HG02623 (cell line): ENCODE data around the gene ATPAF1.
"Not testable (repeated sequence)": the region's sequence is repeated elsewhere in the genome, so short reads cannot be mapped to it uniquely, and the experiment has no call there.

Experiments used
- ATAC-seq: cut with Tn5 transposase; IDR thresholded peaks from one replicate; pipeline ENCODE4 v1.9.1; 2021; ENCODE audit warnings: moderate library complexity; ENCODE audit not compliant: unreplicated experiment

Gene ATPAF1, protein sequence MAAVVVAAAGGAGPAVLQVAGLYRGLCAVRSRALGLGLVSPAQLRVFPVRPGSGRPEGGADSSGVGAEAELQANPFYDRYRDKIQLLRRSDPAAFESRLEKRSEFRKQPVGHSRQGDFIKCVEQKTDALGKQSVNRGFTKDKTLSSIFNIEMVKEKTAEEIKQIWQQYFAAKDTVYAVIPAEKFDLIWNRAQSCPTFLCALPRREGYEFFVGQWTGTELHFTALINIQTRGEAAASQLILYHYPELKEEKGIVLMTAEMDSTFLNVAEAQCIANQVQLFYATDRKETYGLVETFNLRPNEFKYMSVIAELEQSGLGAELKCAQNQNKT

DNA sequence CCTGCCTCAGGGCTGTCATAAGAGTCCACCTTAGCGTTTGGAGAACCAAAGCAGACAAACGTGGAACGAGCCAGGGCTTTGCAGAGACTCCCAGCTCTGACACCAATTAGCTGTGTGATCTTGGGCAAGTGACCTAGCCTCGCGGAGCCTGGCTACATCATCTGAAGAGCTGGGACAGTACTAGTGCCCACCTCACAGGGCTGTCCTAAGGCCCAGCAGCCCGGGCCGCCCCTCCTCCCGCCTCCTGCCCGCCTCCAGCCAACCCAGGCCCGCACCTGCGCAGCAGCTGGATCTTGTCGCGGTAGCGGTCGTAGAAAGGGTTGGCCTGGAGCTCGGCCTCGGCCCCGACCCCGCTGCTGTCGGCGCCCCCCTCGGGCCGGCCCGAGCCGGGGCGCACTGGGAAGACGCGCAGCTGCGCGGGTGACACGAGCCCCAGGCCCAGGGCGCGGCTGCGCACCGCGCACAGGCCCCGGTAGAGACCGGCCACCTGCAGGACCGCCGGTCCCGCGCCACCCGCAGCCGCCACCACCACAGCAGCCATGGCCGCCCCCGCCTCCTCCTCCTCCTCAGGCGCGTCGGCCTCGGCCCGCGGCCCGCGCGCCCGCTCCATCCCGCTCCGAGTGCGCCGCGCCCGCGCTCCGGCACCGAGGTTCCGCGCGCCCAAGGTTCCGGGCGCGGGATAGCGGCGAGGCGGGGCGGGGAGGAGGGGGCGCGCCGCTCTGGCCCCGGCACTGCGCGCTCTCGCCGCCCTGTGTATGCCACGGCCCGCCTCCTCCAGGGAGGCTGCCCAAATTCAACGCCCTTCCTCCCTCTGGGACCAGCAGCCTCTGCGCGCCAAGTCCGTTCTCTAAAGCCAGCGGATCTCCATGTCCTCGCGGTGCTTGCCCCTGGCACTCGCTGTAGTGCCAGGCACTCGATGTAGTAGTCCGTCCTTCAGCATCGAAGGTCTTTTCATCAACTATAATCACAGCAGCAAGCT lies at the start of gene ATPAF1:
ATPAF1 (minus strand) TSS at position 583 of the 979 bp plus-strand sequence; CDS start at position 541, 42 bp downstream.
- peak; percentile 74 for ATAC-seq

DNA sequence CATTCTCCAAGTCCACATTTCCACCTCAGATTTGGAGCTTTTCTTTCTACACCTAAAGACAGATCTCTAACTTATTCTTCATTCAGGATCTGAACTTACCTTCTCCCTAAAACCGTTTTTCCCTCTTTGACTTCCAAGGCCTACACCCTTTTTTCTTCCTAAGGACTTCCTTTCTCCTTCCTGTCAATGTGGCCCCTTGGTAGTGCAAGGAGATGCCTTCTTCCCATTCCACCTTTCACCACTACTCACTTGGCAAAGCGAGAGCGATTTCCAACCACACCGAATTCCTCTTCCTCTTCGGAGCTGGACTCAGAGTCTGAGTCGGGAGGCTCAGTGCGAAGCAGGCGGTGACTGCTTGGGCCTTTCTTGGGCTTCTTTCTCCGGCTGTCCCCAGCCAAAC lies 49.5 kb upstream of the ATPAF1 start:
- no peak for ATAC-seq

DNA sequence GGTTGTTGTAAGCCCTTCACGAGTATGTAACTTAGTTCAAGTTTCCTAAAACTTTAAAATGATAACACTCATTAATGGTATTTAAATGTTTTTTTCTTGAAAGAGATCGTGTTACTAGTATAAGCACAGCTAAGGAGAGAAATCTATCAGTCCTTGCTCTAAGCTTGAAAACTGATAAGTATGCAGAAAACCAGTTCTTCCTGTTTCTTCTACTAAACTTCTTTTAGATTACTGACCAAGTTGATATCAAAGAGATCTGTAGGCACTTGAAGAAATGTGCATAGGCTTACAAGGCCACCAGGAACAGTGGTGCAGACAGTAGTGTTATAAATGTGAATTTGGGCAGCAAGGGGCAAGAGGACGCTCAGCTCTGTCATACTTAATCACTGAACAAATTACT lies 46.8 kb upstream of the ATPAF1 start:
- no peak for ATAC-seq

DNA sequence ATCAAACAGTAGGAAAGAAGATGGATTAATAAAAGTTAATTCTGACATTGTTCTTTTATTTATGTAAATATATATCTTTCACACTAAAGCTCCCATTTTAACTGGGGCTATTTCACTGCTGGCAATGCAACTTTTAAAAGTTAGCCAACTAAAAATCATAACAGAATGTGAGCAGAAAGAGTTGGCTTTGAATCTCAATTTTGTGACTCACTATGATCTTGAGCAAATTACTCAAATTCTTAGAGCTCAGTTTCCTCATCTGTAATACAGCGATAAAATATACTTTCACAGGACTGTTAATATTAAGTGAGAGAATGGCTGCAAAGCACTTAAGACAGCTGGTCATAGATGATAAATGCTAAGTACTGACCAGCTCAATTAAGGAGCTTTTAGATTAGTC lies 40.0 kb upstream of the ATPAF1 start:
- ATAC-seq = no peak

DNA sequence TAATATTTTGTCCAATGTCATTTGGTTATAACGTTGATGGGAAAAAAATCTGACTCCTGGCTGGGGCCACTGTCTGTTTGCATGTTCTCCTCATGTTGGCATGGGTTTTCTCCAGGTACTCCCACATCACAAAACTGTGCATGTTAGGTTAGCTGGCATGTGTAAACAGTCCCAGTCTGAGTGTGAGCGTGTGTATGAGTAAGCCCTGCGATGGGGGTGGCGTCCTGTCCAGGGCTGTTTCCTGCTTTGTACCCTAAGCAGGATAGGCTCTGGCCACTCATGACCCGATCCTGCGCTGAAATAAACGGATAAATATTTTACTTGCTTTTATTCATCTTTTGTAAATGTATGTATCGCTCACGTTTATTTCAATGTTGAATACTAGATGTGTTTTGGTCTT lies 37.2 kb upstream of the ATPAF1 start:
- ATAC-seq = no peak

DNA sequence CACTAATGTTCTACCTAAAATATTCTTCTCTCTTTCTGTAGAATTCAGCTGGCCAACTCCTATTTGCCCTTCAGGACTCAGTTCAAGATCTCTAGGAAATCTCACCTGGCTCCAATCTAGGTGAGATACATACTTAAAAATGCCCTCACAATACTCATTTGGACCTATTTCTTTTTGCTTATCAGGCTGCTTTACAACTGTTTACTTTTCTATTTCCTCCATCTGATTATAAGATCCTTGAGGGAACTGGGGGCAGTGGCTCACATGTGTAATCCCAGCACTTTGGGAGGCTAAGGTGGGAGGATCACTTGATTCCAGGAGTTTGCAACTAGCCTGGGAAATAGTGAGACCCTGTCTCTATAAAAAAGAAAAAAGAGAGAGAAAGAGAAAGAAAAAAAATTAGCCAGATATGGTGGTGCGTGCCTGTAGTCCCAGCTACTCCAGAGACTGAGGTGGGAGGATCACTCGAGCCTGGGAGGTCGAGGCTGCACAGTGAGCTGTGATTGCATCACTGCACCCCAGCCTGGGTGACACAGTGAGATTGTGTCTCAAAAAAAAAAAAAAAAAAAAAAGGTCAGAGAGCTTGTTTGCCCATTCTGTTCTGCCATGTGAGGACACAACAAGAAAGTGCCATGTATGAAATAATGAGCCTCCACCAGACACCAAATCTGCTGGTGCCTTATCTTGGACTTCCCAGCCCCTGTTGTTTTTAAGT lies 35.9 kb upstream of the ATPAF1 start:
- no peak for ATAC-seq

DNA sequence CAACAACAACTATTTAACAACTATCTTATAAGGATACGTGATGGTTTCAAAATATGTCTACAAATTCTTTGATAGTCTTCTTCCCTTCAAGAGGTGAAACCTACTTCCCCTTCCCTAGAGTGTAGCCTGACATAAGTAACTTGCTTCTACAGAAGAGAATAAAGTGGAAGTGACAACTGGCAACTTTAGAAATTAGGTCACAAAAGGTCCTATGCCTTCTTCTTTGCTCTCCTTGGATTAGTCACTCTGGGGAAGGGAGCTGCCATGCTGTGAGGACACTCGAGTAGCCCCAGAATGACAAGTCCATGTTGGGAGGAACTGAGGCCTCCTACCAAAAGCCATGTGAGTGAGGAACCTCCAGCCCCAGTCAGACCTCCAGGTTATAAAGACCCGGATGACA lies 31.5 kb upstream of the ATPAF1 start:
- ATAC-seq = no peak

DNA sequence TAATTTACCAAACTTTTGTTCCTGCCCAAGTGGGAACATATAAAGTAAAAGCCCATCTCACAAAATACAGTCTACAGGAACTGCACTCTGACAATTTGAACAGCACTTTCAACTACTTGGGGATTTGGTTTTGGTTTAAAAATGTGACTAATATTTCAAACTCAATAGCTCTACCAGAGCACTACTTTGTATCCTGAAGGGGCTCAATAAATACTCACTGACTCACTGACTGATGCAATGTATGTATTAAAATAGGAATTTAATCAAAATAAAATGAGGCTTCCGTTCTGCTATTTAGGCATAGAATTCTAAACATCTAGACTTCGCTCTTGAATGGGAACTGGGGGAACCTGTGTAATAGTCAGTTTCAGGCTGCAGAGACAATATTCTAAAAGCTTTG lies 28.9 kb upstream of the ATPAF1 start:
- no peak for ATAC-seq

DNA sequence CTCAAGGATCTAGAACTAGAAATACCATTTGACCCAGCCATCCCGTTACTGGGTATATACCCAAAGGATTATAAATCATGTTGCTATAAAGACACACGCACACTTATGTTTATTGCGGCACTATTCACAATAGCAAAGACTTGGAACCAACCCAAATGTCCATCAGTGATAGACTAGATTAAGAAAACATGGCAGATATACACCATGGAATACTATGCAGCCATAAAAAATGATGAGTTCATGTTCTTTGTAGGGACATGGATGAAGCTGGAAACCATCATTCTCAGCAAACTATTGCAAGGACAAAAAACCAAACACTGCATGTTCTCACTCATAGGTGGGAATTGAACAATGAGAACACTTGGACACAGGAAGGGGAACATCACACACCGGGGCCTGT lies 26.5 kb upstream of the ATPAF1 start:
- ATAC-seq = not testable (repeated sequence)

DNA sequence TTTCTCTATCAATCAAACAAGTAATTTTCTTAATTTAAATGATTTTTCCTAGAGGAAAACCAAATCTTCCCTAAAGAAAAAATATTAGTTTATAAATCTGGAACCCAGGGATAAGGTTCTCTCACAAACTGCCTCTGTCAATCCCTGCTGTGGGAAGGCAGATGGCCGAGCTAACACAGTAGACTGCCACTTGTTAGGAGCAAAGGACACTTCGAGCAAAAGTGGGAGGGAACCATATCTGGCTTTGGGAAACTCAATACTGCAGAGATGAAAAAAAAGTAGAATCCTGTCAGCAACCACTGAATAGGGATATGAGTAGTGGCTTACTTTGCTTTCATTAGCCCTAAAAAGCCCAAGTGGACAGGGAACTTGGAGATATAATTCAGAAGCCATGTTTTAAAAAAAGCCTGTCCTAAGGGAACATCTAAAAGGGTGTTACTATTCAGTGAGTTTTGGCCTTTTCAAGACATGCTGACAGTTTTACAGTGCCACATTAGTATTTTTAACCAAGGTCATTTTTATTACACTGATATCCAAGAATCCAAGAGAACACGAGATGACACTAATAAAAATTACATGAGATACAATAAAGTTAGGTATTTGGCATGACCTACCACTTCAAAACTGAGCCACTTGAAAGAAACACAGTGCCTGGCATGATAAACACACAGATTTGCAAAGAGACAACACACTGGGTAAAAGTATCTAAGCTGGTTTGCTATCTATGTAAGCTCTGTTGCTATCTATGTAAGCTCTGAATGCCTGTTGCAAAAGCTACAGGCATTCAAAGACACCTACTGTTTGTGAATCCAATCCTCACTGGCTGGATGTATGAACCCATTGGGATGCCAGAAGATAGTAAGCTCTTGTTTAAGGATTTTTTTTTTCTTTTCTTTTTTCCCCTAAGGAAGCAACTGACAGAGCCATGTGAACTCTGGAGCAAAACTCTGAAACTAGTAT lies 24.9 kb upstream of the ATPAF1 start:
- no peak for ATAC-seq

DNA sequence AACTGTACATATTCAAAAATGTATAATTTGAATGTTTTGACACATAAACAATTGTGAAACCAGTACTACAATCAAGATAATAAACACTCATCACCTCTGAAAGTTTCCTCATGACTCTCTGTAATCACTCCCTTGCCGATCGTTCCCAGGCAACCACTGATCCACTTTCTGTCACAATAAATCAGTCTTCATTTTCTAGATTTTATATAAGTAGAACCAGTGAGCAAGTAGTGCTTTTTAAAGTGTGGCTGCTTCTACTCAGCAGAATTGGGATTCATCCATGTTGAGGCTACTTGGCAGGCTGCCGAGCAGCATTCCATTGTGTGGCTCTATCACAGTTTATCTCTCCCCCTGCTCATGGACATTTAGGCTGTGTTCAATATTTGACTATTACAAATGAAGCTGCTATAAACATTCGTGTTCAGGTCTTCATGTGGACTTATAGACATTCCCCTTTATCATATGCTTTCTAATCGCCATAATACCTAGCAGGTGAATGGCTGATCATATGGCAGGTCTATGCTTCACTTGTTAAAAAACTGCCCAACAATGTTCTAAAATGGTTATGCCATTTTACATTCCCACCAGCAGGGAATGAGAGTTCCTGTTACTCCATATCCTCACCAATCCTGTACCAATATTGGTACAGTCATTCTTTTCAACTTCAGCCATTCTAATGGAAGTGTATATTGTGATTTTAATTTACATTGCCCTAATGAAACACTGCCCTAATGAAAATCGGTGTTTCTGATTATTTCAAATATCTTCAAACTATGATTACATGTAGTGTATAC lies 24.0 kb upstream of the ATPAF1 start:
- no peak for ATAC-seq

DNA sequence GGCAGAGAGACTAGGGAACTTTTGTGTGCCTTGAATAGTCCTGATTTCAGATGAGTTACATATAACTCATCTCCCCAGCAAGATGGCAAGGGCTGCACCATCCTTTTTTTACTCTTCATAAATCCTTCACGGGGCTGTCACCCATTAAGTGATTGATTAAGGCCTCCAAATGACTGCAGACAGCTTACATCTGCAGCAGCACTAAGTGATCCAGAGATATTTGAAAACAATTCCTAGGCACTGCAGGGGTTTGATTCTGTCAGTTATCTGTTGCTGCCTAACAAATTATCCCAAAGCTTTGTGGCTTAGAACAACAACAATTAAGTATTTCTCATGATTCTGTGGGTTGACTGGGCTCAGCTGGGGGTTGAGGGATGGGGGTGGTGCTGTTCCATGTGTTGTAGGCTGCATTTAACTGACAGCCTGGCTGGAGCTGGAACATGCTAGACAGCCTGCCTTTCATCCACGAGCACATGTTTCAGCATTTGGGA lies 22.8 kb upstream of the ATPAF1 start:
- ATAC-seq = no peak

DNA sequence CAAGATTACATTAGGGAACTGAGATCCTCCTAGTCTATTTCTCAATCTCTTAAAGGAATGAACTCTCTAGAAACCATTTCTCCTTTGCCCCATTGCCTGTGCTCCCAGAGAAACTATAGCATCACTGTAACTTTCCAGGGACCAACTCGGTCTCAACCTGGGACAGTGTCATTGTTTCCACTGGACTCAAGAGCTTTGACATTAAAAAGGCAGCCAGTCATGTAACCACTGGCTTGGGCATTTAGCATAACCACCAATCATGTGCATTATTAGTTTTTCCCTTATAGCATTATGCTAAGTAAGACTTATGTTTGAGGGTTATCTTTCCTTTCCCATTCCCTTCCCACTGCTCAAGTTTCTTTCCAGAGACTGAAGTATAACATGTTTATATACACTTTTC lies 21.7 kb upstream of the ATPAF1 start:
- no peak for ATAC-seq

DNA sequence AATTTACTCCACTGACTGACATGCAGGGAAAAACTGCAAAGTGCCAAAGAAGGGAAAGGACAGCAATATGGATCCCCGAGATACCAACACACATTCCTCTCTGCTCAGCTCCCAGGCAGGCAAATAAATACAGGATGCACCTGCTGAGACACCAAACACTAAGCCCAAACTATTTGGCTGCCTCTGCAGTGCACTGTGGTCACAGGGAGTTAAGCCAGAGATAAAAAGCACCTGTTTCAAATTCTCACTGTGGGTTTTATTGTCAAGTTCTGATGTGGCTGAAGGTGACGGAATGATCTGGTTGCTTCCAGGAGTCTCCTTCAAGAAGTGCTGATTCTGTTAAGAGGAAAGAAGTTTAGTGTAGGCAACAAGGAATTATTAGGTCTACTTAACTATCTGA lies 21.2 kb upstream of the ATPAF1 start:
- ATAC-seq = no peak

DNA sequence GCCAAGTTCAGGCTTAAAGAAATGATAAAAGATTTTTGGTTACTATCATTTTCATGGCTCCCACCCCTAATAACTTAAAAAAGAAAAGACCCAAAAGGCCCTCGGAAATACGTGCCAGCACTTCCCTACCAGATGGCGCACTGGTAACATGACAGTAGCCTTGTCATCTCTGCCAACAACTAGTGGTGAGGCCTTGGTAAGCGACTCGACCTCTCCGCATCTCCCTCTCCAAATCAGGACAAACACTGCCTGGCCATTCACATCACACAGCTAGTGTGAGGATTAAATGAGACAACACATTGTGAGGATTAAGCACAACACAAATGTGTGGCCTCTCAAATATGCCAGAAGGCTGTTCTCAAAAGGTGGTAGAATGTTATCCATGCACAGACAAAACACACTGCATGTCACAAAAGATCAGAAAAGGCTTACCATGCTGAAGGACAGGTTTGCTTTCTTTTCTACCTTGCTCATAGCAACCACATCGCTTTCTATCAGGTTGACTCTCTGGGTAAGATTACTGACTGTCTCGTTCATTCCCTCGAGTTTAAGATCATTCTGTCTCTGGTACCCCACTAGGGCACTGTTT lies 19.9 kb upstream of the ATPAF1 start:
- no peak for ATAC-seq

DNA sequence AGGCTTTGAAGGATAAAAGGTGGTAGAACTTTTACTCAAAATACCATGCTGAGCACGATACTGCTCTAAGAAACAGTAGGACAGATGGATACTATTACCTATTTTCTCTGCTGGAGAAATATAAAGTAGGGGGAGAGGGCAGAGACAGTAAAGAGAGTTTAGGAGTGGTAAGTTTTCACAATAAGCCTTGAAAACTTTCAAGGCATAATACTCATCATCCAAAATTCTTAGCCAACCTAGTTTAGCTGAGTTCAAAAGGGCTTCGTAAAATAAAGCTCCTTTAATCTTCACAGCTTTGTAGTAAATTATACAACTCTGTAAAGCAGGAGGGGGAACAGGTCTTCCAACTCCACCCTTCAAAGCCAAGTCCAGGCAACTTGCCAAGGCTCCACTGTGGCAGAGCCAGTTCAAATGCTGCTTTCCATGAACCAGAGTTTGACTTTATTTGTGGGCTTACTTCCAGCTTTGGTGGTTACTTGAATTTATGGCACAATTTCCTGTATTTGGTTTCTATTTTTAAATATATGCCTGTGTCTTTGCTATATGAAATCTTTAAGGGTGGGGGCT lies 19.0 kb upstream of the ATPAF1 start:
- no peak for ATAC-seq

DNA sequence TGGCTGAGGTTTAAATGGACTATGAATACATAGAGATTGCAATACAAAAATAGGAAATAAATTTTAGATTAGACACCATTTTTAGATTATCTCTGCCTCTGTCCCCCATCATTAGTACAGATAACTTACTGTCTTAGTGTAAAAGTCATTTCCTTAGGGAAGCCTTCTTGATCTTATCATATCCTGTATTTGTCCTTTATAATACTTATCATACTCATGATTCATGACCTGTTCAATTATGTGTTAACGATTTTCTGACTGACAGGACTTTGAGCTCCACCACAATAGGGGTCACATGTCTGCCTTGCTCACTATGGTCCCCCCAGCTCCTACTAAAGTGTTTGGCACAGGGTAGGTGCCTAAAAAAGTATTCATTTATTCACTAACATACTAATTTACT lies 18.1 kb upstream of the ATPAF1 start:
- no peak for ATAC-seq

DNA sequence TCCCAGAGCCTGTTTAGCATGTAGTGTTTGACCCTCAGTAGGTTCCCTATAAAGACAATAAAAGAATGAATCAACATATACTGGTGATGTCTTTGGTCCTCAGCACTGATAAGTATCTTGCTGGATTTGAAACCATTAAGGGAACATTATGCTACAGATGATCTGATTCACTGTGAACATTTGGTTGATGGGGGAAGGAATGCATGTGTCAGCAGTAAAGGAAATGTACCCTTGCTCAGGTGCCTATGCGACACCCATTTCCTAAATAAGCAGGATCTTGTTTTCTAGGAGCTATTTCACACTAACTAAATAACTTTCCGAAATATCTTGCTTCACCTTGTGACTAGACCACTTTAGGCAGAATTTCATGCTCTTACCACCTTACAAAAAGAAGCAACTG lies 16.5 kb upstream of the ATPAF1 start:
- ATAC-seq = no peak

DNA sequence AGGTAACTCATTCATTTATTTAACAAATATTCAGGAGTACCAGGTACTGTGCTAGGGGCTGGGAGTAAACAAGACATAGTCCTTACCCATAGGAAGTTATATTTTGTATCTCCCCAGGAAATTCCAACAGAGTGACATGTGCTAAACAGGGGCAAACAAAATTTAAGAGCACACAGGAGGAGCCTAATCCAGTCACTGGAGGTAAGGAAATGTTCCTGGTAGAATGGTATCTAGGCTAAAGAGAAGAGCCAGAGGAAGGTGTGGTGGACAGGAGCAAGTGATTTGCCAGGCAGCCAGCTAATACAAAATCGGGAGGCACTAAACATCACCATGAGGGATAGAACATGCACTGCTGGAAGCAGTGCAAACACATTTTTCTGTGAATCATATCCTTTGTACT lies 13.9 kb upstream of the ATPAF1 start:
- no peak for ATAC-seq
